ENCODE data around the gene PNPLA8.
"Not testable (repeated sequence)": the region's sequence is repeated elsewhere in the genome, so short reads cannot be mapped to it uniquely, and the experiment has no call there.

The PNPLA8 gene

GRCh38 chr7:108529341-108529740 is 3.4 kb upstream of the PNPLA8 start:
- peaks cover 3% of the 10 kb centered on the region; the same call in 1 of the 2 replicates for H4K20me1 ChIP-seq
- no peak overlapping the region for H3K9ac ChIP-seq
- no peak for TF ChIP-seq Cebpa-rat (IDR thresholded peaks at IDR 0.05)
- H3K9me3 ChIP-seq, result no peaks in the 10 kb centered on the region
- no peak overlapping the region for H3K4me2 ChIP-seq
- no peak overlapping the region for H3K27ac ChIP-seq
- H3K36me3 ChIP-seq, result no peaks in the 10 kb centered on the region
- no peaks in the 10 kb centered on the region for H3K27me3 ChIP-seq
- peaks cover 13% of the 10 kb centered on the region for H3K4me1 ChIP-seq
- H3K4me3 ChIP-seq, result no peak overlapping the region

- Histone ChIP-seq H3K4me3 (no peak overlapping the region), H3K9ac (no peak overlapping the region), H3K9me3 (no peaks in the 10 kb centered on the region), H3K27ac (no peak overlapping the region), H3K4me1 (peaks cover 23% of the 10 kb centered on the region), H3K36me3 (no peaks in the 10 kb centered on the region), H3K4me2 (no peak overlapping the region), H3K27me3 (no peaks in the 10 kb centered on the region), H4K20me1 (peaks cover 8% of the 10 kb centered on the region; the same call in 1 of the 2 replicates)
- no peak for TF ChIP-seq Cebpa-rat (IDR thresholded peaks at IDR 0.05)
Measured at GRCh38 chr7:108528183-108528712, 2.3 kb upstream of the PNPLA8 start.

GRCh38 chr7:108526768-108527017 is 758 bp upstream of the PNPLA8 start:
- peak overlapping the region; percentile 78 for H3K9ac ChIP-seq
- H4K20me1 ChIP-seq, result peaks cover 19% of the 10 kb centered on the region; the same call in 1 of the 2 replicates
- H3K27ac ChIP-seq, result peak overlapping the region; percentile 69
- no peaks in the 10 kb centered on the region for H3K36me3 ChIP-seq
- peak overlapping the region; percentile 84 for H3K4me3 ChIP-seq
- no peaks in the 10 kb centered on the region for H3K9me3 ChIP-seq
- H3K27me3 ChIP-seq, result no peaks in the 10 kb centered on the region
- peaks cover 23% of the 10 kb centered on the region for H3K4me1 ChIP-seq
- H3K4me2 ChIP-seq, result peak overlapping the region; percentile 72
- no peak for TF ChIP-seq Cebpa-rat (IDR thresholded peaks at IDR 0.05)

GRCh38 chr7:108525327-108525984 is 479 bp downstream of the PNPLA8 start:
- peak overlapping the region; percentile 76 for H3K27ac ChIP-seq
- H3K9me3 ChIP-seq, result no peaks in the 10 kb centered on the region
- no peaks in the 10 kb centered on the region for H3K36me3 ChIP-seq
- H3K4me2 ChIP-seq, result peak overlapping the region; percentile 69
- H3K4me1 ChIP-seq, result peaks cover 23% of the 10 kb centered on the region
- no peak for TF ChIP-seq Cebpa-rat (IDR thresholded peaks at IDR 0.05)
- H3K9ac ChIP-seq, result peak overlapping the region; percentile 83
- H3K4me3 ChIP-seq, result peak overlapping the region; percentile 84
- no peaks in the 10 kb centered on the region for H3K27me3 ChIP-seq
- H4K20me1 ChIP-seq, result peaks cover 19% of the 10 kb centered on the region; the same call in 1 of the 2 replicates

GRCh38 chr7:108522780-108523179 is 3.2 kb downstream of the PNPLA8 start:
- Histone ChIP-seq H3K9ac (no peak overlapping the region), H3K4me2 (no peak overlapping the region), H4K20me1 (peaks cover 33% of the 10 kb centered on the region; the same call in 1 of the 2 replicates), H3K27me3 (no peaks in the 10 kb centered on the region), H3K4me3 (no peak overlapping the region), H3K4me1 (peaks cover 29% of the 10 kb centered on the region), H3K9me3 (no peaks in the 10 kb centered on the region), H3K27ac (no peak overlapping the region), H3K36me3 (peaks cover 16% of the 10 kb centered on the region)
- TF ChIP-seq Cebpa-rat (IDR thresholded peaks at IDR 0.05), result no peak

- Histone ChIP-seq H3K36me3 (peaks cover 37% of the 10 kb centered on the region), H3K4me1 (peaks cover 11% of the 10 kb centered on the region; the same call in 1 of the 2 replicates), H3K27ac (no peak overlapping the region), H4K20me1 (peaks cover 39% of the 10 kb centered on the region; the same call in 1 of the 2 replicates), H3K4me2 (no peak overlapping the region), H3K27me3 (no peaks in the 10 kb centered on the region), H3K9ac (no peak overlapping the region), H3K9me3 (no peaks in the 10 kb centered on the region), H3K4me3 (no peak overlapping the region)
- TF ChIP-seq Cebpa-rat (IDR thresholded peaks at IDR 0.05), result no peak
Measured at GRCh38 chr7:108517951-108518350, 8.0 kb downstream of the PNPLA8 start.

GRCh38 chr7:108515630-108516029 is 10.3 kb downstream of the PNPLA8 start:
- no peak for TF ChIP-seq Cebpa-rat (IDR thresholded peaks at IDR 0.05)
- H3K4me1 ChIP-seq, result peaks cover 11% of the 10 kb centered on the region; the same call in 1 of the 2 replicates
- peaks cover 31% of the 10 kb centered on the region; the same call in 1 of the 2 replicates for H4K20me1 ChIP-seq
- peaks cover 50% of the 10 kb centered on the region for H3K36me3 ChIP-seq
- no peak overlapping the region for H3K9ac ChIP-seq
- no peaks in the 10 kb centered on the region for H3K27me3 ChIP-seq
- no peaks in the 10 kb centered on the region for H3K9me3 ChIP-seq
- H3K27ac ChIP-seq, result no peak overlapping the region
- no peak overlapping the region for H3K4me2 ChIP-seq
- no peak overlapping the region for H3K4me3 ChIP-seq

GRCh38 chr7:108515013-108515412 is 10.9 kb downstream of the PNPLA8 start:
- no peaks in the 10 kb centered on the region for H3K27me3 ChIP-seq
- peaks cover 11% of the 10 kb centered on the region; the same call in 1 of the 2 replicates for H3K4me1 ChIP-seq
- no peak overlapping the region for H3K4me3 ChIP-seq
- no peaks in the 10 kb centered on the region for H3K9me3 ChIP-seq
- H3K4me2 ChIP-seq, result no peak overlapping the region
- no peak for TF ChIP-seq Cebpa-rat (IDR thresholded peaks at IDR 0.05)
- H3K9ac ChIP-seq, result no peak overlapping the region
- peaks cover 28% of the 10 kb centered on the region; the same call in 1 of the 2 replicates for H4K20me1 ChIP-seq
- H3K27ac ChIP-seq, result no peak overlapping the region
- H3K36me3 ChIP-seq, result peaks cover 51% of the 10 kb centered on the region

GRCh38 chr7:108511939-108512338 is 14.0 kb downstream of the PNPLA8 start:
- H3K36me3 ChIP-seq, result peaks cover 30% of the 10 kb centered on the region
- 0 out of 2 replicates have a peak, but pooled peaks cover 5% of the 10 kb centered on the region for H3K4me1 ChIP-seq
- no peak overlapping the region for H3K4me3 ChIP-seq

GRCh38 chr7:108504576-108504975 is 21.4 kb downstream of the PNPLA8 start:
- not testable (repeated sequence) for H3K27me3 ChIP-seq, H3K4me3 ChIP-seq, H3K9ac ChIP-seq, H3K27ac ChIP-seq, H4K20me1 ChIP-seq, H3K4me2 ChIP-seq
- Histone ChIP-seq H3K4me1 (peaks cover 25% of the 10 kb centered on the region), H3K36me3 (peaks cover 37% of the 10 kb centered on the region), H3K9me3 (peaks cover 18% of the 10 kb centered on the region)

More at GRCh38 chr7:108511939-108512338, 14.0 kb downstream of the PNPLA8 start:
- H3K4me2 ChIP-seq, result no peak overlapping the region
- TF ChIP-seq Cebpa-rat (IDR thresholded peaks at IDR 0.05), result no peak
- H4K20me1 ChIP-seq, result 0 out of 2 replicates have a peak, but pooled peaks cover 17% of the 10 kb centered on the region
- H3K9me3 ChIP-seq, result peaks cover 6% of the 10 kb centered on the region
- H3K27ac ChIP-seq, result no peak overlapping the region
- H3K27me3 ChIP-seq, result no peaks in the 10 kb centered on the region
- H3K9ac ChIP-seq, result no peak overlapping the region
